Fibroblast of skin of right quadriceps (primary cell): ENCODE results near the gene CPNE4.

Source experiments
- DNase-seq: peaks from one replicate; pipeline ENCODE4 v3.0.0-alpha.2; 2013

Gene CPNE4

DNA sequence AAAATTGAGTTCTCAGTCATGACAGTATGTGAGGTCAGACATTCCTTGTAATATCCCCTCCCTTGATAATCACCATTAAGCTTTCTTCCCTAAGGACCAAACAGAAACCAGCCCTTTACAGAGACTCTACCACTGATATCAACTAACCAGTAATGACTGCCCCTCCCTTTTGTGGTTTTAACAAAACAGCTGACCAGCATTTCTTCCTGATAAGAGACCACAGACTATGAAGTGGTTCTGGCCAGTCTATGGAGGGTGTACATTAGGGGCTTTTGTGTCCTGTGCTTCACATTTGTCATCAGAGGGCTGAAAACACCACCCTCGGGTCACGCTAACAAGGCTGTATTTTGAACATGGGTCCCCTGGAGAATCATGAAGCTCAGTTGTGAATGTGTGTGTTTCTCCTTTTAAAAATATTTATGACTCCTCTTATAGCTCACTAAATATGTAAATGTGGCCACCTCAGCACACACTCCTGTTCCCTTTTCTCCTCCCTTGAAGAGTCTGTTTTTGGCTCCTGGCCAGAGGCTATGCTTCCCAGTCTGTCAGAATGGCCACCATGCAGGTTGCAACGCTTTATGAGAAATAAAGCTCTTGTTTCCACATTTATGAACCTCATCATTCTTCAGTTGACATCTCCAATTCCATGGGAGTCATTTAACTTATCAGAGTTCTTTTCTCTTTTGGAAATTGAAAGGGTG, 239.3 kb downstream of the CPNE4 start:
- peak; percentile 2 for DNase-seq

DNA sequence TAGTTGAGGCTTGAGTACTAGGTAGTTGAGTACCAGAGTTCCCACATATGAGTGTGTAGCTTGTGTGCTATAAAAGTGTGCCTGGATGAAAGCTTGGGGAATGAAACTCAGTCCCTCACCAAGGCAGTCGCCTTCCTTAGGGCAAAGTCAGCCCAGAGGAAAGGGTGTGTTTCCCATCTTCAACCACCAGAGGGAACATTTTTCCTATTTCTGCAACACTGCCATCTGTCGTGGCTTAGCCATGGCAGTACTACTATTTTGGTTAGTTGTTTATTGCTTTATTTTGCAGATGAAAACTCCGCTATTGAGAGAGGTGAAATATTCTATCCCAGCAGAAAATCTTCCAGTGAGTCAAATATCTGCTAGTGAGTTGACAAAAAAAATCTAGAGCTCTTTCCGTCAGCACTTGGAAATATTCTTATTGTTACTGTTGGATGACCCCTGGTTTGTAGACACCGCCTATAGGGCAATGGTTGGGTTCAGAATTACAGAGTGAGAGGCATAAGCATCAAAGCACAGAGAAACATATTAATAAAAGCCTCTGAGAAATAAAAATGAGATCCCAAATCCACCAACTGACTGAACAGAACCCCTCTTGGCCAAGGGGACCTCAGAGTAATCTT, 239.9 kb downstream of the CPNE4 start:
- peak; percentile 52 for DNase-seq

- no peak for DNase-seq
These were observed 240.9 kb downstream of the CPNE4 start for GRCh38 chr3:131793870-131794269.

GRCh38 chr3:131789188-131789587, 245.6 kb downstream of the CPNE4 start:
- DNase-seq, result no peak

DNA sequence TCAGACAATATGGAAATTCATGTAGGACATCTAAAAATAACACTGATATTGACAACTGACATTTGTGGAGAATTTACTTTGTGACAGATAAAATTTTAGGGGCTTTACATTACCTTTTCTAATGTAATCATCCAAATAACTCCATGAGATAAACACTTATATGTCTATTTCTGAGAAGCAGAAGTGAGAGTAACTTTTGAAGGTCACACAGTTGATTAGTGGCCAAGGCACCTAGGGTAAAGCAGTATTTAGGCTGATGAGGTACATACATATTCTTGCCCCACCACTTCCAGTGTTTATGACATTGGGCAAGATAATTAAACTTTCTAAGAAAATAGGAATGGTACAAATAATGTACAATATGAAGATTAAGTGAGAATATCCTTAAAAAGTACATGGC, 248.4 kb downstream of the CPNE4 start:
- no peak for DNase-seq

DNA sequence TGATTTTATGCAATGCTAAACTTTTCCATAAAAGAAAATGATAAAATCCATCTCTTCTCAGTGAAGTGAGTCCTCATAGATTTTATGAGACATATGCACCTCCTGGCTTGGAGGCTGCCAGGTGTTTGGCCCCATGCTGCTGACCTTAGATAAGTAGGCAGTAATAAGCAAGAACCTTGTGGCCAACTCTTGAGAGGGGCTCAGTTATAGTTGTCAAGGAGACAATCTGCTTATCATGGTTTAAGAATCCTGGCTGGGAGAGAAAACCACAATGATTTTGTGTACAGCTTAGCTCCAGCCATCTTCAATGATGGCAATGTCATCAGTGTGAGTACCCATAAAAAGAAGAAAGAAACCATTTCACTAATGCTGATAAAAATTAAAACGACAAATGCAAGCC, 252.1 kb downstream of the CPNE4 start:
- DNase-seq, result no peak

GRCh38 chr3:131778526-131778925, 256.3 kb downstream of the CPNE4 start:
- DNase-seq, result no peak

- DNase-seq, result no peak
These were observed 259.2 kb downstream of the CPNE4 start for GRCh38 chr3:131775650-131776049.

DNA sequence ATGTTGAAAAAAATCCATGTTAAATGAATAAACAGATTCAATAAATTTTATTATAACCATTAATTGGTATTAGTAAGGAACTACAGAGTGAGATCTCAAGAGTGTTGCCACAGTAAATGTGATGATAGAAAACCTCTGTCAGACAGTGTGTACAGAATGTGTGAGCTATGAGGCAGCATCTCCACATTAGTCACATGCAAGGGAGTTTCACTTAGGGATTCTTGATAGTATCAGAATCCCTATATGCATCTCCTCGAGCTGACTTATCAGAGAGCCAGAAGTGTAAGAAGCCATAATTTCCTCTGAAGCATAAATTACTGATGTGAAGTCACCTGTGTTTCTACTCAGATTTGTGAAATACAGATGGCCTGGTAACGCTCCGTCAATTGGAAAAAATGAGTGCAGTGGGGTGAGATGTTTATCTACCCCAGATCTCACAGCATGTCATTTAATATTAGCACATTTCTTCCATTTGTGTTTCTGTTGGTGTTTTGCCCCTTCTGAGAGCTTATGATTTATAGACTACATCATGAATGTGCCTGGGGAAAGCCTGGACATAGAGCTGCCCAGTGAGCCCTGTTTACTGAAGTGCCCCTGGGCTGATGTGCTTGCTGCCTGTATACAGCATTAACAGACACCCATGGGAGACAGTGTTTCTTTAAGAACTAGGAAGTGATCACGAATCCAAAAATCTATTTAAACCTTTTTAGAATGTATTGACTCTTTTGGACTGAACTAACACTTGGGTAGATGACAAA, 262.4 kb downstream of the CPNE4 start:
- no peak for DNase-seq

- peak; percentile 46 for DNase-seq
These were observed 271.7 kb downstream of the CPNE4 start for GRCh38 chr3:131762981-131763564.

GRCh38 chr3:131756405-131756804, 278.4 kb downstream of the CPNE4 start:
- no peak for DNase-seq

DNA sequence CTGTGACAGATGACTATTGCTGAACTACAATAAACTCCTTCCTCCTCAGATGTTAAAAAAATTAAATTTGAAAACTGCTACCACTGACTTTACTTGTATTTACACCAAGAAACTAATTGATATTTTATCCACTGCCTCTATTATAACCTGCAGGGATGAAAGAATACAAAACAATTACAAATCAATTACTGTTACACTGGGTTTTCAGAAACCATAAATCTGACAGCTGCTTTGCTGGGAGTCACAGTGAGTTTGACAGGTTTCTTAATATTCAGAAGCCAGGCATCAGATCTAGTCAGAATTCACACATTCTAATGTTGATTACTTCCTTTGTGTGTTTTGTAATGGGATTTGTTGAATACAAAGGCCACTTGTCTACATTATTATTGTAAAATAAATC, 279.4 kb downstream of the CPNE4 start:
- no peak for DNase-seq

DNA sequence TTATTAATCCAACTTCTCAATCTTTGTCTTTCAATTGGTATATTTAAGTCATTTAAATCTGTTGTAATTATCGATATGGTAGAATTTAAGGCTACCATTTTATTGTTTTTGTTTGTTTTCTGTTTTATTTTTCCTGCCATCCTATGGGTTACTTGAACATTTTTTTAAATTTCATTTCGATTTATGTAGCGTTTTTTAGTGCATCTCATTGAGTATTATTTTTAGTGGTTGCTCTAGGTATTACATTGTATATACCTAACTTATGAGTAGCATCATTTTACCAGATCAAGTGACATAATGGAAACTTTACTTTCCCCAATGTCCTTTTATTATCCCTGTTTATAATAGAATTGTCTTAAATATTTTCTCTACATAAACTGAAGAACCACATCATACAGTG, 284.6 kb downstream of the CPNE4 start:
- no peak for DNase-seq

DNA sequence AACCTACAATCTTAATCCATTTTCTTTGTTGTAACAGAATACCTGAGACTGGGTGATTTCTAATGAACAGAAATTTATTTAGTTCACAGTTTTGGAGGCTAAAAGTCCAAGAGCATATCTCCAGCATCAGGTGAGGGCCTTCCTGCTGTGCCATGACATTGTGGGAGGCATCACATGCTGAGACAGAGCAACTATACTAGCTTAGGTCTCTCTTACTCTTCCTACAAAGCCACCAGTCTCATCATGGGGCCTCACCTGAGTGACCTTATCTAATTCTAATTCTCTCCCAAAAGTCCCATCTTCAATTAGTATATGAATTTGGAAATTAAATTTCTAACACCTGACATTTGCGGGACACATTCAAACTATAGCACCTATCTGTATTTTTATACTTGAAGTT, 285.0 kb downstream of the CPNE4 start:
- DNase-seq, result no peak

DNA sequence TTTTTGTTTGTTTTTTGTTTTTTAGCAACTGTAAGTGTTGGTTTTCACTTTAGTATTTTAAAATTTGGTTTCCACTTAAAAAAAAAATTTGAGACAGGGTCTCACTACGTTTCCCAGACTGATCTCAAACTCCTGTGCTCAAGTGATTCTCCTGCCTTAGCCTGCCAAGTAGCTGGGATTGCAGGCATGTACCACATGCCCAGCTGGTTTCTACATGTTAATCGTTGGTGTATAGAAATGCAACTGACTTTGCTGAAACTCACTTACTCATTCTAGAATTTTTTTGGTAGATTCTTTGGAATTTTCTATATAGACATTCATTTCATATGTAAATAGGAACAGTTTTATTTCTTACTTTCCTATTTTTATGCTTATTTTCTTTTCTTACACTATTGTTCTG, 287.3 kb downstream of the CPNE4 start:
- DNase-seq, result no peak

- DNase-seq, result peak; percentile 30
These were observed 290.0 kb downstream of the CPNE4 start for GRCh38 chr3:131744765-131745164.

DNA sequence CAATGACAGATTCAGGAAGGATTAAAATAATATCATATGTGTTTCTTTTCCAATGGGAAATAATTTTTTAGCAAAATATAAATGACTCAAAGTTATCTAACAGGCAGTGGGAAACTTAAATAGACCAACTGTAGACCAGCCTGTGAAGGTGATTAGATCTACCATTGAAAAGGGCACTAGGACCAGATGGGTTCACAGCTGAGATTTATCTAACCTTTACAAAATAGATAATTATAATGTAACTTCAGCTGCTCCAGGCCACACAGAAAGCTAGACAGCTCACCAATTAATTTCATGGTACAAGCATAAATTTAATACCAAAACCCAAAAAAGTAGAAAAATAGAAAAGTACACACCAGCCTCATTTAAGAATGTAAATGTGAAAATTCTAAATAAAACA, 291.7 kb downstream of the CPNE4 start:
- DNase-seq, result no peak

- no peak for DNase-seq
These were observed 295.6 kb downstream of the CPNE4 start for GRCh38 chr3:131739211-131739610.

DNA sequence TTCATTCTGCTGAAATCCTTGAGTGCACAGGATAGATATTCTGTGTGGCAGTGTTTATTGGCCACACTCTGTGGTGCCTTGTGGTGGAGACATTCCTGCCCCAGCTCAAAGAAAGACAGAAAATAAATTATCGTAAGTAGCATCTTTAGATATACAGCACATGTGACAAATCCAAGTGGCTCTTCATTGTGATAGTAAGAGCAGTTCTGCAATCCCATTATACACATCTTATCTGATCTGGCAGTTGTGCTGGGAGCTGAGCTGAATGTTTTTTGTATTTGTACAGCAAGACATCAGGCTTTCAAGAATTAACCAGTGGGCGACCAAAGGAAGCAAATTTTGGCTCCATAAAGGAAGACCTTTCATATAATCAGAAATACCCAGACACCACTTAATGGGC, 296.7 kb downstream of the CPNE4 start:
- DNase-seq, result no peak

DNA sequence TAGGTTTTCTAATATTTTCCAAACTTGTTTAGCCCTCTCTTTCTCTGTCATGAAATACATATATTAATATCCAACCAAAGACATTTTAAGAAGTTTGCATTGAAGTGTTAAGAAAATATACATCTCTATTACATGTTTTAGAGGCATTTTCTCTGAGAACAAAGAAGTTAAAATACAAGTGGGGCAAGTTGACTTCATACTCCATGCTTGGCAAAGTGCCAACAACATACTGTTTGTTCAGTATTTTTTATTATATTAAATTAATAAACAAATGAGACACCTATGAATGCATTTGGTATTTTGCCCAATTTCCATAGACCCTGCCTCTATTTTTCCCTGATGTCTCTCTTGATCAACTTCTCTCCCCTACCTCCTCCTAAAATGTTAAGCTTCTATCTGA, 299.3 kb downstream of the CPNE4 start:
- no peak for DNase-seq

GRCh38 chr3:131735116-131735515, 299.7 kb downstream of the CPNE4 start:
- DNase-seq, result peak; percentile 91

GRCh38 chr3:131733086-131733841, 301.6 kb downstream of the CPNE4 start:
- DNase-seq, result no peak

- DNase-seq, result no peak
These were observed 303.1 kb downstream of the CPNE4 start for GRCh38 chr3:131731709-131732108.
